ENCODE data around the gene PTGS1. TPM values are rescaled to one million over a fixed set of nuclear protein-coding genes. Genes with fewer than 3 reads are reported as not detected.
A peak's percentile ranks its signal among the peaks of the same experiment; 100 is the strongest.
"Not testable (repeated sequence)": the region's sequence is repeated elsewhere in the genome, so short reads cannot be mapped to it uniquely, and the experiment has no call there.

Gene PTGS1
- total RNA-seq, 1 donor from 2014 or later, result 2.2 TPM

- TF ChIP-seq CTCF (conservative IDR thresholded peaks at IDR 0.05; ENCODE audit: low read depth, low read length), result no peak
- no peak overlapping the region for H3K4me3 ChIP-seq (ENCODE audit: low read depth, low read length)
- no peak for DNase-seq (ENCODE audit: low read depth)
Observed at GRCh38 chr9:122355336-122355875, 15.4 kb upstream of the PTGS1 start.

GRCh38 chr9:122356627-122357026 lies 14.2 kb upstream of the PTGS1 start:
- no peak for DNase-seq (ENCODE audit: low read depth)
- peak; percentile 51 for TF ChIP-seq CTCF (conservative IDR thresholded peaks at IDR 0.05; ENCODE audit: low read depth, low read length)
- H3K4me3 ChIP-seq (ENCODE audit: low read depth, low read length), result no peak overlapping the region

- TF ChIP-seq CTCF (conservative IDR thresholded peaks at IDR 0.05; ENCODE audit: low read depth, low read length), result no peak
- no peak for DNase-seq (ENCODE audit: low read depth)
- H3K4me3 ChIP-seq (ENCODE audit: low read depth, low read length), result no peak overlapping the region
Observed at GRCh38 chr9:122360891-122361290, 9.9 kb upstream of the PTGS1 start.

- DNase-seq (ENCODE audit: low read depth); H3K4me3 ChIP-seq (ENCODE audit: low read depth, low read length): not testable (repeated sequence)
Observed at GRCh38 chr9:122363131-122363530, 7.7 kb upstream of the PTGS1 start.

- no peak for DNase-seq (ENCODE audit: low read depth)
- no peak for TF ChIP-seq CTCF (conservative IDR thresholded peaks at IDR 0.05; ENCODE audit: low read depth, low read length)
- H3K4me3 ChIP-seq (ENCODE audit: low read depth, low read length), result no peak overlapping the region
Observed at GRCh38 chr9:122364117-122364782, 6.6 kb upstream of the PTGS1 start.

GRCh38 chr9:122364783-122365150 lies 6.1 kb upstream of the PTGS1 start:
- TF ChIP-seq CTCF (conservative IDR thresholded peaks at IDR 0.05; ENCODE audit: low read depth, low read length), result no peak
- H3K4me3 ChIP-seq (ENCODE audit: low read depth, low read length), result no peak overlapping the region
- no peak for DNase-seq (ENCODE audit: low read depth)

GRCh38 chr9:122366074-122366660 lies 4.7 kb upstream of the PTGS1 start:
- no peak for TF ChIP-seq CTCF (conservative IDR thresholded peaks at IDR 0.05; ENCODE audit: low read depth, low read length)
- no peak for DNase-seq (ENCODE audit: low read depth)
- no peak overlapping the region for H3K4me3 ChIP-seq (ENCODE audit: low read depth, low read length)
